Measurements from ENCODE around the gene IFRD2.

The IFRD2 gene

DNA sequence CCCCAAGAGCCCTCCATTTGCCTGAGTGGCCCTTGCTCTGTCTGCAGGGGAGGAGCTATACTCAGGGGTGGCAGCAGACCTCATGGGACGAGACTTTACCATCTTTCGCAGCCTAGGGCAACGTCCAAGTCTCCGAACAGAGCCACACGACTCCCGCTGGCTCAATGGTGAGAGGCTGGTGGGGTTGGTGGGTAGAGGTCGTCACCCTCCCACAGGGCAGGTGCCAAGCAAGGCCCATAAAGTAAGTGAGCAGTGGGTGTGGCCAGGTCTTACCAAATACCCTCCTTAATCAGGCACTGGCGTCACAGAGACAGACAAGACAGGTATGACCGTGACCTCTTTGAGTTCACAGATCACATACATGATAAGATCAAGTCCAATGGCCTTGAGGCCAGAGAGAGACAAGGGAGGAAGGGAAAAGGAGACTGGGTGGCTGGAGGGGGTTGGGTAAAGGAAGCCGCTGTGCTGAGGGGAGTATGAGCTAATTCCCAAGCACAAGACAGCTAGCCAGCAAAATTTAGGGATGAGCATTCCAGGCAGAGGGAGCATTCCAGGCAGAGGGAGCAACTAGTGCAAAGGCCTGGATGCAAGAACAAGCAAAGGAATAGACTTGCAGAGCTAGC is 20.8 kb downstream of the IFRD2 start:
- Histone ChIP-seq H3K27me3 (ENCODE audit: control insufficient read depth, insufficient read depth, low read length) (peaks cover 9% of the 10 kb centered on the region), H3K4me3 (ENCODE audit: low read length) (no peak overlapping the region), H3K4me1 (ENCODE audit: control insufficient read depth, insufficient read depth, low read length) (peaks cover 24% of the 10 kb centered on the region), H3K9ac (ENCODE audit: low read length) (no peak overlapping the region), H3K36me3 (ENCODE audit: control insufficient read depth, insufficient read depth, low read length) (no peaks in the 10 kb centered on the region), H3K27ac (ENCODE audit: low read depth, low read length) (no peak overlapping the region)

DNA sequence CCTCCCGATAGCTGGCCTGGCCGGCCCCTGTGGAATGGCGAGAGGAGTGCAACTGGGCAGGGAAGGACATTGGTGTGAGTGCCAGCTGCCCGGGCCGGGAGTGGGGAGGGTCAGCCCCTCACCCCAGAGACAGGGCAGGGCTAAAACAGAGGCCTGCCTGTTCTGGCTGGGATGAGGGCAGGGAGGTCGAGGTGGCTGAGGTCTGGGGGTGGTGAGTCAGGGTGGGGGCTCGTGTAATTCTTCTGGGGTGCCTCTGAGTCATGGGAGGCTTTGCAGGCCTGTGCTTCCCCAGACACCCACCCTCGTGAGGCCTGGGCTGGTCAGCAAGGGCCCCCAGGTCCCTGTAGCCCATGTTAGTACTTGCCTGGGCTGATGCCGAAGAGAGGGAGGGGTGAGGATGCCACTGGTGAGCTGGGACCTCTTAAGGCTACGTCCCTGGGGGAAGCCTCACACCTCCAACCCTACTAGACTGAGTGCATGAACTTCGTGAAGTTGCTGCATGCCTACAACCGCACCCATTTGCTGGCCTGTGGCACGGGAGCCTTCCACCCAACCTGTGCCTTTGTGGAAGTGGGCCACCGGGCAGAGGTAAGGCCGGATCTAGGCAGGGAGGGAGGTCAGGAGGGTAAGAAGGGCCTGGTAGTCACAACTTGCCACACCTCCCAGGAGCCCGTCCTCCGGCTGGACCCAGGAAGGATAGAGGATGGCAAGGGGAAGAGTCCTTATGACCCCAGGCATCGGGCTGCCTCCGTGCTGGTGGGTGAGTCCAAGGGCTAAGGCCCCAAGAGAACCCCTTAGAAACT is 21.6 kb downstream of the IFRD2 start:
- H3K27ac ChIP-seq (ENCODE audit: low read depth, low read length), result peak overlapping the region; percentile 97
- no peak overlapping the region for H3K9ac ChIP-seq (ENCODE audit: low read length)
- no peaks in the 10 kb centered on the region for H3K36me3 ChIP-seq (ENCODE audit: control insufficient read depth, insufficient read depth, low read length)
- H3K4me3 ChIP-seq (ENCODE audit: low read length), result peak overlapping the region; percentile 74
- peaks cover 9% of the 10 kb centered on the region for H3K27me3 ChIP-seq (ENCODE audit: control insufficient read depth, insufficient read depth, low read length)
- peaks cover 32% of the 10 kb centered on the region for H3K4me1 ChIP-seq (ENCODE audit: control insufficient read depth, insufficient read depth, low read length)

DNA sequence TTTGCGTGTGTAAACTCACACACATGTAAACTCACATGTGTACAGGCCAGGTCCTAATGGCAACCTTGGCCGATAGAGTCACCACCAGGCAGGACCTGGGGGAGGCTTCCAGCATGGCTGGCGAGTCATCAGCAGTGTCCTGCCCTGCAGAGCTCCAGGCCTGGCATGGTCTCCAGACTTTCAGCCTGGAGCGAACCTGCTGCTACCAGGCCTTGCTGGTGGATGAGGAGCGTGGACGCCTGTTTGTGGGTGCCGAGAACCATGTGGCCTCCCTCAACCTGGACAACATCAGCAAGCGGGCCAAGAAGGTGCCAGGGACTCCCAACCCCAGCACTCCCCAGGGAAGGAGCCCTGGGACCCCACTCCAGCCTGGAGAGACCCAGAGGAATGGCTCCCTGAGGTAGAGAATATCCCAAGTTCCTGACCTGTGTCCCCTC is 22.2 kb downstream of the IFRD2 start:
- H3K36me3 ChIP-seq (ENCODE audit: control insufficient read depth, insufficient read depth, low read length), result no peaks in the 10 kb centered on the region
- peak overlapping the region; percentile 97 for H3K27ac ChIP-seq (ENCODE audit: low read depth, low read length)
- H3K4me3 ChIP-seq (ENCODE audit: low read length), result peak overlapping the region; percentile 74
- H3K4me1 ChIP-seq (ENCODE audit: control insufficient read depth, insufficient read depth, low read length), result peaks cover 38% of the 10 kb centered on the region
- peak overlapping the region; percentile 58 for H3K9ac ChIP-seq (ENCODE audit: low read length)
- H3K27me3 ChIP-seq (ENCODE audit: control insufficient read depth, insufficient read depth, low read length), result peaks cover 9% of the 10 kb centered on the region

DNA sequence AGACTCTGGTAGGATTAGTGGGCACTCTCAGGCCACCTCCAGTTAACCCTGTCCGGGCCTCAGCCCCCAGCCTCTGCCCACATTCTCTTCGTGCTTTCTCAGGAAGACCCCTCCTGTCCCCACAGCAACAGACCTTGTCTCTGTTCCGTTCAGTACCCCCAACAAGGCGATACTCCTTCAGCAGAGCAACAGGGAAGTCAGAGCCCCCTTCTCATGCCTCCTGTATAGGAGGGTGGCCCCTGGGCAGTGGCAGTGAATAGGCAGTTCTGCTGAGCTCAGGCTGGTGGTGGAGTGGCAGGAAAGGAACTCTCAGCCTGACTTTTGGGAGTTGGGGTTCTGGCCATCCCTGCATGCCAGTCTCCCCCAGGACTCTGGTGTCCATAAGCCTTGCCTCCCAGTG is 22.8 kb downstream of the IFRD2 start:
- Histone ChIP-seq H3K4me3 (ENCODE audit: low read length) (peak overlapping the region; percentile 74), H3K27me3 (ENCODE audit: control insufficient read depth, insufficient read depth, low read length) (peaks cover 7% of the 10 kb centered on the region), H3K36me3 (ENCODE audit: control insufficient read depth, insufficient read depth, low read length) (no peaks in the 10 kb centered on the region), H3K4me1 (ENCODE audit: control insufficient read depth, insufficient read depth, low read length) (peaks cover 42% of the 10 kb centered on the region), H3K9ac (ENCODE audit: low read length) (peak overlapping the region; percentile 58), H3K27ac (ENCODE audit: low read depth, low read length) (peak overlapping the region; percentile 97)

DNA sequence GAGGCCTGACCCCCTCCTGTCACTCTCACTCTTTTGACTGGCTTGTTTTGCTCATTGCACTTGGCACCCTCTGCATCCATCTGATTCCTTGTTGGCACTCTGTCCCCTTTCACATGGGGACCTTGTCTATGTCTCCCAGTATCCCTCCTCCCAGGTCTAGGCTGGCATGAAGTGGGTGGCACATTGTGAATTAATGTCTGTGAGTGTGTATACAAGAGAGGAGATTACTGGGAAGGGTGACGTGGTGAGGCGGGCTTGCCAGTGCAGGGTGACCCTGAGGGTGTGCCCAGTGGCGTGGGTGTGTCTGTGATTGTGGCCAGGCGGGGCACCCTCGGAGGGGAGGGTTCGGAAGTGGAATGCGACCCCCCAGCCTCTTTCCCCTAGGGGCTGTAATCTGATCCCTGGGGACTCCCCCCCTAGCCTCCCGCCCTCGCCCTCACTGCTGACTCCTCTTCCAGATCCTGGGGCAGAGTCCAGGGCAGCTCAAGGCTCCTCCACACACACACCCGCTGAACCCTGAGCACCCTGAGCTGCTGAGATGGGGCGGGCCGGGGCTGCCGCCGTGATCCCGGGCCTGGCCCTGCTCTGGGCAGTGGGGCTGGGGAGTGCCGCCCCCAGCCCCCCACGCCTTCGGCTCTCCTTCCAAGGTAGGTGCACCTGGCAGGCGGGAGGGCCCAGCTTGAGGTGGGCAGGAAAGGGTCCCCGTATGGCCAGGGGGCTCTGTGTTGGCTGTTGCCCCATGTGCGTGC is 23.4 kb downstream of the IFRD2 start, which contains the start of gene SEMA3B:
TSS of gene SEMA3B (plus strand) at position 445 of the 749 bp plus-strand sequence. CDS start at position 539, 94 bp downstream.
- Histone ChIP-seq H3K27ac (ENCODE audit: low read depth, low read length) (peak within 1 kb of the TSS; percentile 97), H3K4me1 (ENCODE audit: control insufficient read depth, insufficient read depth, low read length) (peaks cover 47% of the 10 kb centered on the region), H3K36me3 (ENCODE audit: control insufficient read depth, insufficient read depth, low read length) (no peaks in the 10 kb centered on the region), H3K9ac (ENCODE audit: low read length) (peak within 1 kb of the TSS; percentile 58), H3K27me3 (ENCODE audit: control insufficient read depth, insufficient read depth, low read length) (peaks cover 4% of the 10 kb centered on the region), H3K4me3 (ENCODE audit: low read length) (peak within 1 kb of the TSS; percentile 74)

DNA sequence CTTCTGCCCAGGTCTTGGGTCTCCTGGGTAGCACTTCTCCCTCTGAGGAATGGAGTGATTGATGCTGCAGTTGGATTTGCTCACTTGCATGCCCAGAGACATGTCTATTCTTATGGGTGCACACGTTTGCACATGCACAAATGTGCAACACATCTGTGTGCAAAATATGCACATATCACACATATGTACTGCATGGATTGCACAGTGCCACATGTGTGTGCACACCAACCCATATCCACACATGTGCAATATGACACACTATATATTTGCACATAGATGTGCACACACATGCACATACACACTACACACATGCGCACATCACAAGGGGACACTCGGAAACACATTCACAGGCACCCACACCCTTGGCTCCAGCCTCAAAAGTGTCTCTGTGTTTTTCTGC is 24.0 kb downstream of the IFRD2 start:
- H3K27me3 ChIP-seq (ENCODE audit: control insufficient read depth, insufficient read depth, low read length), result peaks cover 3% of the 10 kb centered on the region
- no peaks in the 10 kb centered on the region for H3K36me3 ChIP-seq (ENCODE audit: control insufficient read depth, insufficient read depth, low read length)
- peaks cover 47% of the 10 kb centered on the region for H3K4me1 ChIP-seq (ENCODE audit: control insufficient read depth, insufficient read depth, low read length)
- peak overlapping the region; percentile 97 for H3K27ac ChIP-seq (ENCODE audit: low read depth, low read length)
- peak overlapping the region; percentile 74 for H3K4me3 ChIP-seq (ENCODE audit: low read length)
- H3K9ac ChIP-seq (ENCODE audit: low read length), result peak overlapping the region; percentile 32

DNA sequence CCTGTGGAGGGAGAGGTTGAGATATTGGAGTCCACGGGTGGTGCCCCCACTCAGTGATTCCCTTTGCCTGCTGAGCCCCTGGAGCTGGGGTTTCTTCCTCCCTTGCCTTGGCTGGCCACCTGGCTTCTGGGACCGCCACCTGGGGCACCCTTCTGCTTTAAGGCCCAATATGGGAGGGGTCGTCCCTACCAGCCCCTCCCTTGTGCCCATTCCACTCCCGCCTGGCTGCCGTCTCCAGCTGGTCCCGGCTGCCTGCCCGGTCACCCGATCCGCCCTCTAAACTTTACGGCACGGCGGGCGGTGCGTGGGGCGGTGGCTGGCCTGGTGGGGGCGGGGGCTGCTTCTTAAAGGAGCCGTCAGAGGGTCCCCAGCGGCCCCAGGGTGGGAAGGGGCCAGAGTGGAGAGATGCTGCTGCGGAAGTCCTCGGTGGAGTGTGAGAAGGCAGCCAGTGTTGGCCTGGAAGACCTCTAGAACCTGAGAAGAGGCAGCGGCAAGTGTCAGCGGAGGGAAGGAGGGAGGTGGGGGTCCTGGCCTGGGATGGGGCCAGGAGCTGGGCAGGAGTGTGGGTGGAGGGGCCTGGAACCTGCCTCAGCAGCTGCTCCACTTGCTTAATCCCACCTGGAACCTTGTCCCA is 24.8 kb downstream of the IFRD2 start:
- H3K4me1 ChIP-seq (ENCODE audit: control insufficient read depth, insufficient read depth, low read length), result peaks cover 47% of the 10 kb centered on the region

DNA sequence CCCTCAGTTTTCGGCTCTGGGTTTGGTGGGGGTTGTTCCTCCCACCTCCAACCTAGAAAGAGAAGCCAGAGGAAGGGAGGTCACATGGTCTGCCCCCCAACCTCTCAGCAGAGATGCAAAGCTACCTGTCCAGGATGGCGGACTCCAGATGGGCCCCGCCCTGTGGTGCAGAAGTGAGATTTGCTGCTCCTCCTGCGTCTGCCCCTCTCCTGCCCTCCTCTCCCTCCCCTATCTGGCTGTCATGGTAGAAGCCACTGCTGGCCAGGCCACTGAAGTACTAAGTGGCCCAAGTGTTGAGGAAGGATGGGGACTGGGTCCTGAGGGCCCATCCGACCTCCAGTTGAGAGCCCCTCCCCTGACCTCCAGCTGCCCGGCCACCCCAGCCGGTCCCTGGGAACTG is 25.4 kb downstream of the IFRD2 start:
- Histone ChIP-seq H3K27me3 (ENCODE audit: control insufficient read depth, insufficient read depth, low read length) (peaks cover 3% of the 10 kb centered on the region), H3K9ac (ENCODE audit: low read length) (peak overlapping the region; percentile 61), H3K4me1 (ENCODE audit: control insufficient read depth, insufficient read depth, low read length) (peaks cover 47% of the 10 kb centered on the region), H3K36me3 (ENCODE audit: control insufficient read depth, insufficient read depth, low read length) (no peaks in the 10 kb centered on the region), H3K27ac (ENCODE audit: low read depth, low read length) (peak overlapping the region; percentile 97), H3K4me3 (ENCODE audit: low read length) (peak overlapping the region; percentile 74)

More for the DNA sequence above, 24.8 kb downstream of the IFRD2 start:
- H3K4me3 ChIP-seq (ENCODE audit: low read length), result peak overlapping the region; percentile 74
- H3K27me3 ChIP-seq (ENCODE audit: control insufficient read depth, insufficient read depth, low read length), result peaks cover 3% of the 10 kb centered on the region
- H3K36me3 ChIP-seq (ENCODE audit: control insufficient read depth, insufficient read depth, low read length), result no peaks in the 10 kb centered on the region
- H3K9ac ChIP-seq (ENCODE audit: low read length), result peak overlapping the region; percentile 80
- peak overlapping the region; percentile 97 for H3K27ac ChIP-seq (ENCODE audit: low read depth, low read length)

DNA sequence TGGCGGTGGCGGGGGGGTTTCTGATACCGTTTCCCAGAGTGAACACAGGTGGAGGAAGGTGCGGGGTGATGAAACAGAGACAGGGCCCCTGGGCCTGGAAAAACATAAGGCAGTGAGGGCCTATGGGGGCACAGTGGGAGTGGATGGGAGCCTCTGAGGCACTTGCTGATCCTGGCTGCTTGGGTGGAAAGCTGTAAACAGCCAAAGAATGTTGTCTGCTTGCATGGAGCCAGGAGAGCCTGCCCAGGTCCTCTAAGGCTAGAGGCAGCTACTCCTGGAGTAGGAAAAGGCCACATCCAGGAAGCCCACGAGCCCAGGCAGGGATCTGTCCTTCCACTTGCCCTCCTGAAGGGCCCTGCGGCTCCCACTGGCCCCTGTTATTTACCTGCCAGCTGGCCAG is 26.2 kb downstream of the IFRD2 start:
- Histone ChIP-seq H3K9ac (ENCODE audit: low read length) (no peak overlapping the region), H3K4me3 (ENCODE audit: low read length) (peak overlapping the region; percentile 3), H3K36me3 (ENCODE audit: control insufficient read depth, insufficient read depth, low read length) (no peaks in the 10 kb centered on the region), H3K4me1 (ENCODE audit: control insufficient read depth, insufficient read depth, low read length) (peaks cover 53% of the 10 kb centered on the region), H3K27me3 (ENCODE audit: control insufficient read depth, insufficient read depth, low read length) (peaks cover 3% of the 10 kb centered on the region), H3K27ac (ENCODE audit: low read depth, low read length) (peak overlapping the region; percentile 97)

DNA sequence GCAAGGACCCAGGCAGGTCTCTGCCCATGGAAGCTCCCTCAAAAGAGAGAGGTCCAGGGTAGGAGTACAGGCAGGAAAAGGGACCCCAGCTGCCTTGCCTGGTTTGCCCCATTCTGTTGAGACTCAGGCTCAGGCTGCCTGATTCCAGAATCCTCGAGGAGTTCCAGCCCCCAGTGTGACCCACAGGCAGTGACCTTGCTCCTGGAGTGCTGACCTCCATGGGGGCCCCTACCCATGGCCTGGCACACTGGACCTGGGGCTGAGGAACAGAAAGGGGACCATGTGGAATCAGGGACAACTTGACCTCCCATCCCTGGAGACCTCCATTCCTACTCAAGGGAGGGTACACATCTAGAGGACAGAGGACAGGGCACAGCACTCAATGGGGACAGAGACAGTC is 26.7 kb downstream of the IFRD2 start:
- Histone ChIP-seq H3K4me3 (ENCODE audit: low read length) (no peak overlapping the region), H3K36me3 (ENCODE audit: control insufficient read depth, insufficient read depth, low read length) (no peaks in the 10 kb centered on the region), H3K9ac (ENCODE audit: low read length) (peak overlapping the region; percentile 32), H3K27me3 (ENCODE audit: control insufficient read depth, insufficient read depth, low read length) (peaks cover 3% of the 10 kb centered on the region), H3K27ac (ENCODE audit: low read depth, low read length) (peak overlapping the region; percentile 97), H3K4me1 (ENCODE audit: control insufficient read depth, insufficient read depth, low read length) (peaks cover 58% of the 10 kb centered on the region)

DNA sequence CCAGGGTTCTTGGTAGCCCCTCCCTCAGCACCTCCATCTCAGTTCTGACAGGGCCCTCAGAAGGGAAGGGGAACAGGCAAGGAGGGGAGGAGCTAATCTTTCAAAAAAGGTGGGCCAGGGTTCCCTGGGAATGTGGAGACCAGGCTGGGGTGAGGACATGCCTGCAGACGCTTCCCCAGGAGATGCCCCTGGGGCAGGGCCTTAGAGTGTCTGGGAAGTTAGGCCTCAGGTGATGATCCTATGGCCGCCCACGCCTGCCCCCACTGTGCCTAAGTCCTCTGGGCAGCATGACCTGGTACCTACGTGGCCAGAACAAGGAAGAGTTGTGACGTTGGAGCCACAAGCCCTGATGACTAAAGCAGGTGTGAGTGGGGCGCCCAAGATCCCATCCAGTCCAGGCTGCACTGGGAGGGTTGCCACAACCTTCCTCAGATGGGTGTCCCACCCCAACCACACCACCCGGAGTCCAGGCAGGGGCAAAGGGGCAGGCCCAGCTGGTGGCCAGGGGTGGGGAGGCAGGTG is 27.2 kb downstream of the IFRD2 start:
- peak overlapping the region; percentile 19 for H3K4me3 ChIP-seq (ENCODE audit: low read length)
- H3K27me3 ChIP-seq (ENCODE audit: control insufficient read depth, insufficient read depth, low read length), result peaks cover 3% of the 10 kb centered on the region
- peaks cover 60% of the 10 kb centered on the region for H3K4me1 ChIP-seq (ENCODE audit: control insufficient read depth, insufficient read depth, low read length)
- H3K36me3 ChIP-seq (ENCODE audit: control insufficient read depth, insufficient read depth, low read length), result no peaks in the 10 kb centered on the region
- peak overlapping the region; percentile 97 for H3K27ac ChIP-seq (ENCODE audit: low read depth, low read length)
- H3K9ac ChIP-seq (ENCODE audit: low read length), result peak overlapping the region; percentile 33
